NCI-H446 treated with DMSO at 0.1 percent for 48 hours (cell line): ENCODE data around the gene OXCT2.
"Not testable (repeated sequence)": the region's sequence is repeated elsewhere in the genome, so short reads cannot be mapped to it uniquely, and the experiment has no call there.

Experiments used
- DNase-seq: peaks from one replicate; lab custom pipeline; 2025; lab: John Stamatoyannopoulos, UW

Gene OXCT2

GRCh38 chr1:39787468-39787867 lies 16.3 kb upstream of the OXCT2 start:
- no peak for DNase-seq

- DNase-seq = not testable (repeated sequence)
Measured at GRCh38 chr1:39787108-39787375, 15.9 kb upstream of the OXCT2 start.

- not testable (repeated sequence) for DNase-seq
Measured at GRCh38 chr1:39786303-39787107, 15.4 kb upstream of the OXCT2 start.

GRCh38 chr1:39782685-39783084 lies 11.5 kb upstream of the OXCT2 start:
- DNase-seq = not testable (repeated sequence)

GRCh38 chr1:39782103-39782502 lies 11.0 kb upstream of the OXCT2 start:
- no peak for DNase-seq

- no peak for DNase-seq
Measured at GRCh38 chr1:39781349-39781715, 10.2 kb upstream of the OXCT2 start.

- no peak for DNase-seq
Measured at GRCh38 chr1:39779821-39780220, 8.7 kb upstream of the OXCT2 start.

- no peak for DNase-seq
Measured at GRCh38 chr1:39779137-39779536, 8.0 kb upstream of the OXCT2 start.

GRCh38 chr1:39778463-39779099 lies 7.4 kb upstream of the OXCT2 start:
- DNase-seq = not testable (repeated sequence)

- not testable (repeated sequence) for DNase-seq
Measured at GRCh38 chr1:39777896-39778295, 6.7 kb upstream of the OXCT2 start.

- DNase-seq = no peak
Measured at GRCh38 chr1:39777306-39777705, 6.2 kb upstream of the OXCT2 start.

- DNase-seq = no peak
Measured at GRCh38 chr1:39776886-39777285, 5.7 kb upstream of the OXCT2 start.

- no peak for DNase-seq
Measured at GRCh38 chr1:39776400-39776713, 5.2 kb upstream of the OXCT2 start.

- not testable (repeated sequence) for DNase-seq
Measured at GRCh38 chr1:39775676-39776399, 4.7 kb upstream of the OXCT2 start.

GRCh38 chr1:39775141-39775540 lies 4.0 kb upstream of the OXCT2 start:
- not testable (repeated sequence) for DNase-seq

- DNase-seq = not testable (repeated sequence)
Measured at GRCh38 chr1:39773369-39773979, 2.3 kb upstream of the OXCT2 start.

GRCh38 chr1:39770100-39771021 lies 787 bp downstream of the OXCT2 start:
- DNase-seq = not testable (repeated sequence)

GRCh38 chr1:39769502-39769901 lies 1.6 kb downstream of the OXCT2 start:
- DNase-seq = not testable (repeated sequence)

GRCh38 chr1:39766466-39766865 lies 4.7 kb downstream of the OXCT2 start:
- DNase-seq = not testable (repeated sequence)

- not testable (repeated sequence) for DNase-seq
Measured at GRCh38 chr1:39764512-39764911, 6.6 kb downstream of the OXCT2 start.

- DNase-seq = not testable (repeated sequence)
Measured at GRCh38 chr1:39763619-39764374, 7.4 kb downstream of the OXCT2 start.
